IPS DF 19.7 (cell line): ENCODE measurements around the gene MRGPRF.
"Not testable (repeated sequence)": the region's sequence is repeated elsewhere in the genome, so short reads cannot be mapped to it uniquely, and the experiment has no call there.

ENCODE experiments used
- DNase-seq: peaks from one replicate; pipeline ENCODE4 v3.0.0-alpha.2; 2013; ENCODE audit warnings: low read depth, low spot score

The MRGPRF gene

GRCh38 chr11:69002570-69003231, 10.3 kb downstream of the MRGPRF start:
- DNase-seq: no peak

GRCh38 chr11:69002110-69002569, 10.9 kb downstream of the MRGPRF start:
- DNase-seq: no peak

GRCh38 chr11:69001243-69002081, 11.6 kb downstream of the MRGPRF start:
- no peak for DNase-seq

- no peak for DNase-seq
Measured at GRCh38 chr11:69000831-69001242, 12.2 kb downstream of the MRGPRF start.

GRCh38 chr11:69000391-69000790, 12.7 kb downstream of the MRGPRF start:
- no peak for DNase-seq

- DNase-seq: not testable (repeated sequence)
Measured at GRCh38 chr11:68999748-69000355, 13.2 kb downstream of the MRGPRF start.

- DNase-seq: no peak
Measured at GRCh38 chr11:68999093-68999747, 13.8 kb downstream of the MRGPRF start.

- no peak for DNase-seq
Measured at GRCh38 chr11:68998390-68998911, 14.6 kb downstream of the MRGPRF start.

GRCh38 chr11:68997995-68998348, 15.1 kb downstream of the MRGPRF start:
- DNase-seq: no peak

- DNase-seq: no peak
Measured at GRCh38 chr11:68997124-68997994, 15.7 kb downstream of the MRGPRF start.

- DNase-seq: no peak
Measured at GRCh38 chr11:68996376-68997123, 16.5 kb downstream of the MRGPRF start.

GRCh38 chr11:68994894-68995285, 18.2 kb downstream of the MRGPRF start:
- no peak for DNase-seq

GRCh38 chr11:68994161-68994893, 18.7 kb downstream of the MRGPRF start:
- no peak for DNase-seq

- DNase-seq: no peak
Measured at GRCh38 chr11:68993546-68993945, 19.5 kb downstream of the MRGPRF start.

- DNase-seq: no peak
Measured at GRCh38 chr11:68992743-68993255, 20.2 kb downstream of the MRGPRF start.

GRCh38 chr11:68990995-68991780, 21.9 kb downstream of the MRGPRF start:
- no peak for DNase-seq

- no peak for DNase-seq
Measured at GRCh38 chr11:68989936-68990606, 23.0 kb downstream of the MRGPRF start.

GRCh38 chr11:68988491-68988890, 24.6 kb downstream of the MRGPRF start:
- DNase-seq: no peak
